ENCODE data around the gene CSF1R.

CSF1R gene

DNA sequence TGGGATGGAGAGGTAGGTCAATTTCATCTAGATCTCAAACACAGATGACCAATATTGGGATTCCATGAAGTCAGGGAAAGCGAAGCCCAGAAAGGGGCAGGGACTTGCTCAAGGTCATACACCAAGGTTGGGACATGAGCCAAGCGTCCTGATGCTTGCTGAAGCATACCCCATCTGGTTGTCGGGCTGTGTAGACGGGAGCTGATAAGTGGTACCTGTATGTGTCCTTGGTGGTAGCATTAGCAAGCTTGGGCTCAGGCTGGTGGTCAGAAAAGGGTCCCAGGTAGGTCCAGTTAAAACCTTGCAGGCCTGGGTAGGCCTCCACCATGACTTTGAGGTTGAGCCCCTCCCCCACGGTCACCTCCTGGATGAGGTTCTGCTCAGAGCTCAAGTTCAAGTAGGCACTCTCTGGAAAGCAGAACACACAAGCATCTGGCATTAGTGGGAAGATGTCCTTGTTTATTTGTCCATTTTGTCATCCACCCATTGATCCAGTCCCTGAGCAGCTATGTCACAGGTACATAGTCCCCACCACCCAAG, 13.2 kb downstream of the CSF1R start:
- H3K9ac ChIP-seq (ENCODE audit: low read depth in 1 of 2, low read length in 2 of 2) = no peak overlapping the region
- no peaks in the 10 kb centered on the region for H3K9me3 ChIP-seq (ENCODE audit: control insufficient read depth in 2 of 2, low read length in 2 of 2)
- H3K36me3 ChIP-seq (ENCODE audit: control insufficient read depth in 2 of 2, insufficient read depth in 2 of 2, low read length in 2 of 2) = no peaks in the 10 kb centered on the region
- no peak overlapping the region for H3K27ac ChIP-seq (ENCODE audit: low read depth in 2 of 2, low read length in 2 of 2)
- H3K27me3 ChIP-seq (ENCODE audit: control insufficient read depth in 2 of 2, insufficient read depth in 2 of 2, low read length in 2 of 2) = no peaks in the 10 kb centered on the region
- no peak overlapping the region for H3K4me3 ChIP-seq (ENCODE audit: low read length in 2 of 2)
- no peaks in the 10 kb centered on the region for H3K4me1 ChIP-seq (ENCODE audit: control insufficient read depth in 2 of 2, insufficient read depth in 2 of 2, low read length in 2 of 2)

DNA sequence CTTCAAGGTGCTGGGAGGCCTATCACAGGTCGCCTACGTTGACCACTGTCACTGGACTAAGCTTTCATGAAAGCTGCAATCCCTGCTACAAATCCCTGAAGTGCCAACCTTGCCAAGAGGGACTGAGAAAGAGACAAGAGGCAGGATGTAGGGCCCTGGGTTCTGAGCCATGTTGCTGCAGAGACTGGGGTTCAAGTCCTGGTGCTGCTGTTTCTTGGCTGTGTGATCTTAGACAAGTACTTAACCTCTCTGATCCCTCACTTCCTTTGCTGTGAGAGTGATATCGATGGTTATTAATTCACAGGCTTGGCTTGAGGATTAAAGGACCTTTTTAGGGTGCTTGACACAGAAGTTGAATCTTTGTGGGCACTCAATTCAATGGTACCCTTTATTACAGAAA, 15.5 kb downstream of the CSF1R start:
- H3K9me3 ChIP-seq (ENCODE audit: control insufficient read depth in 2 of 2, low read length in 2 of 2) = no peaks in the 10 kb centered on the region
- no peaks in the 10 kb centered on the region for H3K27me3 ChIP-seq (ENCODE audit: control insufficient read depth in 2 of 2, insufficient read depth in 2 of 2, low read length in 2 of 2)
- H3K4me1 ChIP-seq (ENCODE audit: control insufficient read depth in 2 of 2, insufficient read depth in 2 of 2, low read length in 2 of 2) = no peaks in the 10 kb centered on the region
- H3K4me3 ChIP-seq (ENCODE audit: low read length in 2 of 2) = no peak overlapping the region
- no peak overlapping the region for H3K9ac ChIP-seq (ENCODE audit: low read depth in 1 of 2, low read length in 2 of 2)
- no peaks in the 10 kb centered on the region for H3K36me3 ChIP-seq (ENCODE audit: control insufficient read depth in 2 of 2, insufficient read depth in 2 of 2, low read length in 2 of 2)
- H3K27ac ChIP-seq (ENCODE audit: low read depth in 2 of 2, low read length in 2 of 2) = no peak overlapping the region

GRCh38 chr5:150069672-150070627, 16.4 kb downstream of the CSF1R start:
- Histone ChIP-seq H3K4me3 (ENCODE audit: low read length in 2 of 2) (no peak overlapping the region), H3K27ac (ENCODE audit: low read depth in 2 of 2, low read length in 2 of 2) (no peak overlapping the region), H3K4me1 (ENCODE audit: control insufficient read depth in 2 of 2, insufficient read depth in 2 of 2, low read length in 2 of 2) (no peaks in the 10 kb centered on the region), H3K27me3 (ENCODE audit: control insufficient read depth in 2 of 2, insufficient read depth in 2 of 2, low read length in 2 of 2) (no peaks in the 10 kb centered on the region), H3K36me3 (ENCODE audit: control insufficient read depth in 2 of 2, insufficient read depth in 2 of 2, low read length in 2 of 2) (no peaks in the 10 kb centered on the region), H3K9me3 (ENCODE audit: control insufficient read depth in 2 of 2, low read length in 2 of 2) (no peaks in the 10 kb centered on the region), H3K9ac (ENCODE audit: low read depth in 1 of 2, low read length in 2 of 2) (no peak overlapping the region)

DNA sequence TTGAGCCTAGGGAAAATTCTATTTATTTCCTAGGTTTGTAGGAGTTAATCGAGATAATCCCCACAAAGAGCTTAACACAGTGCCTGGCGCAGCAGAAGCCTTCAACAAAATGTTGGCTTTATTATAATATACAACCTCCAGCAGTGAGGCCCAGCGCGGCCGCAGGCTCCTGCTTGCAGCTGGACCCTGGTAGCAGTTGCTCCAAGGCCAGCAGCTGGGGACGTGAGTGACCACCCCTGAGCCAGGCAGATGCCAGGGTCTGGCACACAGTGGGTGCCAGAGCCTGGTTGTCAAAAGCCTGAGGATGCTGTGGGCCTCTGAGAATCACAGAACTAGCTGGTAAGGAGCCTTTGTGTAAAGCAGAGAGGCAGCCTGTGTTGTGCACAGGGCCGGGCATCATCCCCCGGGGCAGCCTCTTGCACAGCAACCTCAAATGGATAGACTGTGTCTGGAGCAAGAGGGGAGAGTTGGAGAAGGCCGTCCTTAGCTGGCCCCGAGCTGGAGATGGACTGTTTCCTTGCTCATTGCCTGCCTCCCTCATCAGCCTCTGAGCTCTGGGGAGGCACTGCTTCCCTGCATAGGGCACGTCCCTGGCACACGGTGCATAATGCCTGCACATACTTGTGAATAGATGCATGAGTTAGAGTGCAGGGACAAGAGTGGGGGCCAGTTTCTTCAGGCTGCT, 17.3 kb downstream of the CSF1R start:
- Histone ChIP-seq H3K9me3 (ENCODE audit: control insufficient read depth in 2 of 2, low read length in 2 of 2) (no peaks in the 10 kb centered on the region), H3K4me1 (ENCODE audit: control insufficient read depth in 2 of 2, insufficient read depth in 2 of 2, low read length in 2 of 2) (no peaks in the 10 kb centered on the region), H3K4me3 (ENCODE audit: low read length in 2 of 2) (no peak overlapping the region), H3K36me3 (ENCODE audit: control insufficient read depth in 2 of 2, insufficient read depth in 2 of 2, low read length in 2 of 2) (no peaks in the 10 kb centered on the region), H3K27me3 (ENCODE audit: control insufficient read depth in 2 of 2, insufficient read depth in 2 of 2, low read length in 2 of 2) (no peaks in the 10 kb centered on the region), H3K9ac (ENCODE audit: low read depth in 1 of 2, low read length in 2 of 2) (no peak overlapping the region), H3K27ac (ENCODE audit: low read depth in 2 of 2, low read length in 2 of 2) (no peak overlapping the region)

- Histone ChIP-seq H3K4me1 (ENCODE audit: control insufficient read depth in 2 of 2, insufficient read depth in 2 of 2, low read length in 2 of 2) (no peaks in the 10 kb centered on the region), H3K36me3 (ENCODE audit: control insufficient read depth in 2 of 2, insufficient read depth in 2 of 2, low read length in 2 of 2) (no peaks in the 10 kb centered on the region), H3K4me3 (ENCODE audit: low read length in 2 of 2) (no peak overlapping the region), H3K27ac (ENCODE audit: low read depth in 2 of 2, low read length in 2 of 2) (no peak overlapping the region), H3K9me3 (ENCODE audit: control insufficient read depth in 2 of 2, low read length in 2 of 2) (no peaks in the 10 kb centered on the region), H3K9ac (ENCODE audit: low read depth in 1 of 2, low read length in 2 of 2) (no peak overlapping the region), H3K27me3 (ENCODE audit: control insufficient read depth in 2 of 2, insufficient read depth in 2 of 2, low read length in 2 of 2) (no peaks in the 10 kb centered on the region)
Measured at GRCh38 chr5:150068472-150068871, 17.9 kb downstream of the CSF1R start.

- H3K36me3 ChIP-seq (ENCODE audit: control insufficient read depth in 2 of 2, insufficient read depth in 2 of 2, low read length in 2 of 2) = no peaks in the 10 kb centered on the region
- no peak overlapping the region for H3K4me3 ChIP-seq (ENCODE audit: low read length in 2 of 2)
- H3K27ac ChIP-seq (ENCODE audit: low read depth in 2 of 2, low read length in 2 of 2) = no peak overlapping the region
- H3K9me3 ChIP-seq (ENCODE audit: control insufficient read depth in 2 of 2, low read length in 2 of 2) = no peaks in the 10 kb centered on the region
- H3K4me1 ChIP-seq (ENCODE audit: control insufficient read depth in 2 of 2, insufficient read depth in 2 of 2, low read length in 2 of 2) = no peaks in the 10 kb centered on the region
- H3K27me3 ChIP-seq (ENCODE audit: control insufficient read depth in 2 of 2, insufficient read depth in 2 of 2, low read length in 2 of 2) = no peaks in the 10 kb centered on the region
- no peak overlapping the region for H3K9ac ChIP-seq (ENCODE audit: low read depth in 1 of 2, low read length in 2 of 2)
Measured at GRCh38 chr5:150068071-150068470, 18.3 kb downstream of the CSF1R start.

DNA sequence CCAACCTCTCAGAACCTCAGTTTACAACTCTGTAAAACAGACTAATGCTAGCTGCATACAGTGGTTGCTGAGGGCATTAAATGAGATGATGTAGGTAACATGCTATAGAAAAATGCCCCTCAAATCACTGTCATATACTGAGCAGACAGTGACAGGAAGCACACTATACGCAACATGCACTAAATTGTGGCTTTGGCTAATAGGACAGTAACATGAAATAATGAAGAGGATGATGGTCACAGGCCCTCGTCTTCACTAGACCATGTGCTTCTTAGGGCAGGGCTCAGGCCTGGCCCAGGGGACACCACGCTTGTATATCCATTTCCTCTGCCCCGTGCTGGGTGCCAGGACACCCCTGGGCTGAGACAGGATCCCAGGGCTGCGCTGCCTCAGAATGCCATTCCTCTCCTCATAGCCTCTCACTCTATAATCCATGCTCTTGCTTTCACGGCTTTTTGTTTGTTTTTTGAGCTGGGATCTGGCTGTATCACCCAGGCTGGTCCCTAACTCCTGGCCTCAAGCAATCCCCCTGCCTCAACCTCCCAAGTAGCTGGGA, 18.9 kb downstream of the CSF1R start:
- Histone ChIP-seq H3K4me3 (ENCODE audit: low read length in 2 of 2) (no peak overlapping the region), H3K36me3 (ENCODE audit: control insufficient read depth in 2 of 2, insufficient read depth in 2 of 2, low read length in 2 of 2) (no peaks in the 10 kb centered on the region), H3K27me3 (ENCODE audit: control insufficient read depth in 2 of 2, insufficient read depth in 2 of 2, low read length in 2 of 2) (no peaks in the 10 kb centered on the region), H3K4me1 (ENCODE audit: control insufficient read depth in 2 of 2, insufficient read depth in 2 of 2, low read length in 2 of 2) (no peaks in the 10 kb centered on the region), H3K9me3 (ENCODE audit: control insufficient read depth in 2 of 2, low read length in 2 of 2) (no peaks in the 10 kb centered on the region), H3K27ac (ENCODE audit: low read depth in 2 of 2, low read length in 2 of 2) (peak overlapping the region in 1 of 2 donors; percentile 23), H3K9ac (ENCODE audit: low read depth in 1 of 2, low read length in 2 of 2) (no peak overlapping the region)

GRCh38 chr5:150066901-150067396, 19.4 kb downstream of the CSF1R start:
- Histone ChIP-seq H3K9me3 (ENCODE audit: control insufficient read depth in 2 of 2, low read length in 2 of 2) (no peaks in the 10 kb centered on the region), H3K4me1 (ENCODE audit: control insufficient read depth in 2 of 2, insufficient read depth in 2 of 2, low read length in 2 of 2) (no peaks in the 10 kb centered on the region), H3K9ac (ENCODE audit: low read depth in 1 of 2, low read length in 2 of 2) (no peak overlapping the region), H3K27me3 (ENCODE audit: control insufficient read depth in 2 of 2, insufficient read depth in 2 of 2, low read length in 2 of 2) (no peaks in the 10 kb centered on the region), H3K4me3 (ENCODE audit: low read length in 2 of 2) (no peak overlapping the region), H3K27ac (ENCODE audit: low read depth in 2 of 2, low read length in 2 of 2) (no peak overlapping the region), H3K36me3 (ENCODE audit: control insufficient read depth in 2 of 2, insufficient read depth in 2 of 2, low read length in 2 of 2) (no peaks in the 10 kb centered on the region)

DNA sequence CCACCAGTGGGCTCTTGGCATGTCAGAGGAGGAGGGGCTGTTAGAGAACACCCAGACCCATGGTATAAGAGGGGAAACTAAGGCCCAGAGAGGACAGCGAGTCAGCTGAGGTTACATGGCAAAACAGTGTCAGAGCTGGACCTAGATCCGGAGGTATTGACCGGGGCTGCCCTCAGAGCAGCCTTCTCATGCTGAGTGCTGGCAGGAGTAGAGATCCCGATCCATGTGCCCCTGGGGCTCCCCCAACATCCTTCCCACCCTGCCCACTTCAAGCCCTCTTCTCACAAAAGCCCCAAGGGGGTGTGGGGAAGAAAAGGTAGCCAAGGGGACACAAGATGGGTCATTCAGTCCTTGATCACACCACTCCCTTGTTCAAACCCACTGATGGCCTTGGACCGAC, 19.9 kb downstream of the CSF1R start:
- Histone ChIP-seq H3K4me3 (ENCODE audit: low read length in 2 of 2) (no peak overlapping the region), H3K27ac (ENCODE audit: low read depth in 2 of 2, low read length in 2 of 2) (no peak overlapping the region), H3K4me1 (ENCODE audit: control insufficient read depth in 2 of 2, insufficient read depth in 2 of 2, low read length in 2 of 2) (no peaks in the 10 kb centered on the region)

DNA sequence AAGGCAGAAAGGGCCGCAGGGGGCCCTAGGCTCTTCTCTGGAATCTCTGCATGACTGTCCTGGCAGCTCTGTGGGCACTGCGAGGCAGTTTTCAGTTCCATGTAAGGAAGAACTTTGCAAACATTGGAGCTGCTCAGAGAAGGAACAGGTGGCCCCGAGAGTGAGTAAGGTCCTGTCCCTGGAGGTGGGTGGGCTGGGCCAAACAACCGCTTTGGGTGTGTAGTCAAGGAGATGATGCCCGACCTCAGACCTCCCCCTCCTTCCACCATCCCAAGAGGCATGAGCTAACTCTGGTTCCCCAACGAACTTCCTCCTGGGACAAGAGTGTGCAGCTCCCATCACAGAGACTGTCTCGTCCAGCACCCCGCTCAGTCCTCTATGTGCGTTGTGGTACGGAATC, 20.5 kb downstream of the CSF1R start:
- no peak overlapping the region for H3K4me3 ChIP-seq (ENCODE audit: low read length in 2 of 2)
- no peak overlapping the region for H3K9ac ChIP-seq (ENCODE audit: low read depth in 1 of 2, low read length in 2 of 2)
- H3K9me3 ChIP-seq (ENCODE audit: control insufficient read depth in 2 of 2, low read length in 2 of 2) = no peaks in the 10 kb centered on the region
- H3K4me1 ChIP-seq (ENCODE audit: control insufficient read depth in 2 of 2, insufficient read depth in 2 of 2, low read length in 2 of 2) = no peaks in the 10 kb centered on the region
- H3K36me3 ChIP-seq (ENCODE audit: control insufficient read depth in 2 of 2, insufficient read depth in 2 of 2, low read length in 2 of 2) = no peaks in the 10 kb centered on the region
- no peaks in the 10 kb centered on the region for H3K27me3 ChIP-seq (ENCODE audit: control insufficient read depth in 2 of 2, insufficient read depth in 2 of 2, low read length in 2 of 2)
- H3K27ac ChIP-seq (ENCODE audit: low read depth in 2 of 2, low read length in 2 of 2) = peak overlapping the region in 1 of 2 donors; percentile 16

More for the DNA sequence above, 19.9 kb downstream of the CSF1R start:
- Histone ChIP-seq H3K9me3 (ENCODE audit: control insufficient read depth in 2 of 2, low read length in 2 of 2) (no peaks in the 10 kb centered on the region), H3K36me3 (ENCODE audit: control insufficient read depth in 2 of 2, insufficient read depth in 2 of 2, low read length in 2 of 2) (no peaks in the 10 kb centered on the region), H3K9ac (ENCODE audit: low read depth in 1 of 2, low read length in 2 of 2) (no peak overlapping the region), H3K27me3 (ENCODE audit: control insufficient read depth in 2 of 2, insufficient read depth in 2 of 2, low read length in 2 of 2) (no peaks in the 10 kb centered on the region)

Measured in mucosa of rectum (tissue), 2 donors.